Measurements from ENCODE around the gene HNRNPM.

- TF ChIP-seq CTCF (conservative IDR thresholded peaks at IDR 0.05; ENCODE audit: low read length) (no peak), EZH2phosphoT487 (IDR thresholded peaks at IDR 0.05; ENCODE audit: borderline replicate concordance, low read depth, low read length) (no peak)
Measured at GRCh38 chr19:8398311-8398771, 46.4 kb upstream of the HNRNPM start.
